A549 treated with dexamethasone at 1 μM for 4 hours (cell line): ENCODE results near the gene MT1HL1. TPM values are rescaled to one million over a fixed set of nuclear protein-coding genes. Genes with fewer than 3 reads are reported as not detected.

Experiments used
- total RNA-seq: library from RNA; stranded (reverse); fragments of 200-300 nt; extraction: Qiagen RNA extraction; gene quantifications from 5 replicates; pipeline ENCODE4 v1.2.3, GENCODE V29; 2022

The MT1HL1 gene
- total RNA-seq: not detected in 5 replicates

GRCh38 chr1:237004116-237004515 lies at the start of gene MT1HL1:
Gene MT1HL1 (minus strand): TSS chr1:237004441. CDS start chr1:237004372, 69 bp downstream.

GRCh38 chr1:237041795-237042525 lies 37.7 kb upstream of the MT1HL1 start, which contains the start of gene RYR2:
Gene RYR2 (plus strand): TSS chr1:237042184. CDS start chr1:237042522, 338 bp downstream.

Other genes with a start within 250 kb of the MT1HL1 start
- gene MTR, start 209.1 kb downstream of the MT1HL1 start, total RNA-seq: 5.3 to 9.3 TPM (median 7.8 TPM) in 5 replicates
- 0.02 to 0.06 TPM (median 0.04 TPM) in 4 of 5 replicates, not detected in the other for gene RYR2, start 37.7 kb upstream of the MT1HL1 start, total RNA-seq